Right atrium auricular region (tissue), 2 donors: ENCODE measurements around the gene HOXC13. TPM values are rescaled to one million over a fixed set of nuclear protein-coding genes. Genes with fewer than 3 reads are reported as not detected.

Experiments
- DNase-seq: peaks from one replicate; pipeline ENCODE4 v3.0.0-alpha.2; 2019; ENCODE audit warnings: low spot score
- H3K27ac ChIP-seq, 2 donors: fragments of 200-600 bp; sonication (generic); 1 replicate in 1 of 2; 2 replicates in 1 of 2; pipeline ENCODE4 v1.5.1; 2016 to 2019
- H3K27me3 ChIP-seq, 2 donors: fragments of 200-600 bp; sonication (generic); one replicate each; pipeline versions ENCODE4 v1.5.1 to v1.6.0; 2017 to 2019
- H3K36me3 ChIP-seq: fragments of 200-600 bp; sonication (generic); one replicate; pipeline ENCODE4 v1.5.1; 2016
- H3K4me1 ChIP-seq, 2 donors: fragments of 200-600 bp; sonication (generic); one replicate each; pipeline versions ENCODE4 v1.5.1 to v1.6.0; 2017 to 2019
- H3K4me3 ChIP-seq, 2 donors: fragments of 200-600 bp; sonication (generic); 1 replicate in 1 of 2; 2 replicates in 1 of 2; pipeline ENCODE4 v1.5.1; 2017 to 2019; ENCODE audit warnings: mild to moderate bottlenecking in 1 of 2, moderate library complexity in 1 of 2
- H3K9me3 ChIP-seq, 2 donors: fragments of 200-600 bp; sonication (generic); one replicate each; pipeline ENCODE4 v1.5.1; 2019
- total RNA-seq, 2 donors: library from RNA; depleted of rRNA; stranded (reverse); fragments of >200 nt; gene quantifications; one replicate each; pipeline ENCODE4 v1.1.0, GENCODE V29; 2016
- TF ChIP-seq, protein P1 (sequence below), 2 donors: fragments of 200-600 bp; sonication (generic); IDR thresholded peaks; one replicate each; pipeline ENCODE4 v1.5.1; 2019; ENCODE audit warnings: antibody characterized with exemption in 2 of 2

HOXC13 gene
- total RNA-seq, 2 donors from 2014 or later, result not detected

DNA sequence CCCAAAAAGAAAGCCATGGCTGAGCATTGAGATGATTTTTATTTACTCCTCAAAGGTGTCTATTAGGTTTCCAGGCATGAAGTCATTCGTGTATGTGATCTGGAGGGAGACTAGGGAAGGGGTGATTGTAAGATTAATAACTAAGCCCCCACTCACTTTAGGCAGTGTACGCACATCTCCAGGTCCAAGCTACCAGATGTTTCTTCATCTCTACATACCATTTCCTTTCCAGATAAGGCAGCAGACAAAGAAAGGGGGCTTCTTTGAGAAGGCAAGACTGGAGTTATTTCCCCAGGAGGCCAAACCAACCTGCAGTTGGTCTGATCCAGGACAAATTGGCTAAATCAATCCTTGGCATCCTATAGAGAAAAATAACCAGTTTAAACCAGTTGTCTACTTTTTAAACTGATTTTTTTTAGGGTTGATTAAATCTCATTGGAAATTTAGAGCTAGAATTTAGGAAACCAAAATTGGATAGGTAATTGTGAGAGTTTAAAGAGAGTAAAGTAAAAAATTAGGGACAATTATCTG lies 3.9 kb downstream of the HOXC13 start:
- TF ChIP-seq, protein P1, sequence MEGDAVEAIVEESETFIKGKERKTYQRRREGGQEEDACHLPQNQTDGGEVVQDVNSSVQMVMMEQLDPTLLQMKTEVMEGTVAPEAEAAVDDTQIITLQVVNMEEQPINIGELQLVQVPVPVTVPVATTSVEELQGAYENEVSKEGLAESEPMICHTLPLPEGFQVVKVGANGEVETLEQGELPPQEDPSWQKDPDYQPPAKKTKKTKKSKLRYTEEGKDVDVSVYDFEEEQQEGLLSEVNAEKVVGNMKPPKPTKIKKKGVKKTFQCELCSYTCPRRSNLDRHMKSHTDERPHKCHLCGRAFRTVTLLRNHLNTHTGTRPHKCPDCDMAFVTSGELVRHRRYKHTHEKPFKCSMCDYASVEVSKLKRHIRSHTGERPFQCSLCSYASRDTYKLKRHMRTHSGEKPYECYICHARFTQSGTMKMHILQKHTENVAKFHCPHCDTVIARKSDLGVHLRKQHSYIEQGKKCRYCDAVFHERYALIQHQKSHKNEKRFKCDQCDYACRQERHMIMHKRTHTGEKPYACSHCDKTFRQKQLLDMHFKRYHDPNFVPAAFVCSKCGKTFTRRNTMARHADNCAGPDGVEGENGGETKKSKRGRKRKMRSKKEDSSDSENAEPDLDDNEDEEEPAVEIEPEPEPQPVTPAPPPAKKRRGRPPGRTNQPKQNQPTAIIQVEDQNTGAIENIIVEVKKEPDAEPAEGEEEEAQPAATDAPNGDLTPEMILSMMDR (IDR thresholded peaks at IDR 0.05), result no peak
- Histone ChIP-seq H3K4me1 (peaks cover 0 to 18% of the 10 kb centered on the region in 2 donors), H3K4me3 (no peak overlapping the region), H3K9me3 (no peaks in the 10 kb centered on the region), H3K27me3 (peaks cover 35 to 64% of the 10 kb centered on the region in 2 donors), H3K36me3 (no peaks in the 10 kb centered on the region), H3K27ac (no peak overlapping the region)
- no peak for DNase-seq

DNA sequence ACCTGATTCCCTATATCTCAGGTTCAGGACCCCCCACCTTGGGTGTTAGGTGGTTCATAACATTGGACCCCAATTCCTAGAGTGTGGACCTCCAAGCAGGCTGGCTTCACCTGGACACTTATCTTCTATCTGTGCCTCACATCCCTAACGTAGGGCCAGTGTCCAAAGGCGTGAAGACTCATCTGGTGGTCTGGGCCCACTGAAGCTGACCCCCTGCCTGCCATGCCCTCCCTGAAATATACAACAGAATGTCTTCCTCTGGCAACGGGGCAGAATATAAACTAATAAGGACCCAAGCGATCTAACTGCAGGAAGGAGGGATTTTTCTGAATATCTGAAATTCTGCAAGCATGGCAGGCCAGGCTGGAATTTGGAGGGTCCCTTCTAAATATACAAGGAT lies 5.6 kb downstream of the HOXC13 start:
- Histone ChIP-seq H3K27me3 (peaks cover 22 to 53% of the 10 kb centered on the region in 2 donors), H3K4me3 (no peak overlapping the region), H3K27ac (no peak overlapping the region), H3K4me1 (peaks cover 0 to 6% of the 10 kb centered on the region in 2 donors), H3K36me3 (no peaks in the 10 kb centered on the region), H3K9me3 (no peaks in the 10 kb centered on the region)
- no peak for DNase-seq
- TF ChIP-seq, protein P1 (IDR thresholded peaks at IDR 0.05), result no peak

DNA sequence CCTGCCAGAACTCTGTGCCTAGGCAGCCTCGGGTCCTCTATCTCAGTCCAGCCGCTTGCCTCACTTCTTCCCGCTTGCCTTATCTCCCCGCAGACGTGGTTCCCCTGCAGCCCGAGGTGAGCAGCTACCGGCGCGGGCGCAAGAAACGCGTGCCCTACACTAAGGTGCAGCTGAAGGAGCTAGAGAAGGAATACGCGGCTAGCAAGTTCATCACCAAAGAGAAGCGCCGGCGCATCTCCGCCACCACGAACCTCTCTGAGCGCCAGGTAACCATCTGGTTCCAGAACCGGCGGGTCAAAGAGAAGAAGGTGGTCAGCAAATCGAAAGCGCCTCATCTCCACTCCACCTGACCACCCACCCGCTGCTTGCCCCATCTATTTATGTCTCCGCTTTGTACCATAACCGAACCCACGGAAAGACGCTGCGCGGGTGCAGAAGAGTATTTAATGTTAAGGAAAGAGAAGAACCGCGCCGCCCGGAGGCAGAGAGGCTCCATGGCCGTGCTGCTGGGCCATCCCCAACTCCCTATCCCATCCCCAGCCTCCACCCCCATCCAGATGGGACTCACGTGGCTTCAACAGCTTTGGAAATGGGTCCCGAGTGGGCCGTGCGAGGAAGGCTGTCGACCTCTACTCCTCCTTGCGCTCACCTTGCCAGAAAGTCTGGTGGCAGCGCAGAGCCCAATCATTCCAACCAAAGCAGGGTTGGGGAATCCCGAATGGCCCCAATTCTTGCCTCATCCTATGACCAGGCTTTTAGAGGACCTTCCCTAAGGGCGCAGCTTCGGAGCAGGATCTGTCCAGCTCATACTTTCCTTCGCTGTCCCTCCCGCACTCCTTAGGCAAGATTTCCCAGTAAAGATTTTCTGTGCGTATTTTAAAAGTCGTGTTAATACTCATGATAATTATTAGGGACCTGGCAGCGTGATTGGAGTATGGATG lies 6.5 kb downstream of the HOXC13 start:
- no peaks in the 10 kb centered on the region for H3K4me1 ChIP-seq
- no peaks in the 10 kb centered on the region for H3K36me3 ChIP-seq
- no peak overlapping the region for H3K4me3 ChIP-seq
- no peaks in the 10 kb centered on the region for H3K9me3 ChIP-seq
- DNase-seq, result no peak
- TF ChIP-seq, protein P1 (IDR thresholded peaks at IDR 0.05), result no peak
- H3K27ac ChIP-seq, result no peak overlapping the region
- peaks cover 14 to 51% of the 10 kb centered on the region in 2 donors for H3K27me3 ChIP-seq

DNA sequence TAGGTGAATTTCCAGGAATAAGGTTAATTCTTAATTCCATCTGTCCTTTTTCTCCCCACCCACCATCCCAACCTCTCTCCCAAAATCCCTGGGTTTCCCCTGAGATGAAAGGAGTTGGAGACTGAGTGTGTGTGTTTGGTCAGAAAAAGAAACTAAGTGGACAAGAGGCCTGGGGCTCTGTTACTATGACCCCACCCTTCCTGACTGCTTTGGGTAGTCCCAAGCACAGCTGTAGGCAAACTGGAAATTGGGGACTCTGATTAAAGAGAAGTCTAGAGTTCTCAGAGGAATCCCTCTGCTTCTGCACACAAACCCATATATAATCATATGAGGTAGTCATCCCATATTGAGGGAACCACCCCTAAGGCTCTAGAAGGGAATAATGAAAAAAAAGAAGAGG lies 9.1 kb downstream of the HOXC13 start:
- H3K27me3 ChIP-seq, result peaks cover 29 to 61% of the 10 kb centered on the region in 2 donors
- no peaks in the 10 kb centered on the region for H3K9me3 ChIP-seq
- H3K4me3 ChIP-seq, result no peak overlapping the region
- no peak overlapping the region for H3K27ac ChIP-seq
- H3K36me3 ChIP-seq, result no peaks in the 10 kb centered on the region
- peaks cover 0 to 16% of the 10 kb centered on the region in 2 donors for H3K4me1 ChIP-seq
- DNase-seq, result no peak
- TF ChIP-seq, protein P1 (IDR thresholded peaks at IDR 0.05), result no peak

DNA sequence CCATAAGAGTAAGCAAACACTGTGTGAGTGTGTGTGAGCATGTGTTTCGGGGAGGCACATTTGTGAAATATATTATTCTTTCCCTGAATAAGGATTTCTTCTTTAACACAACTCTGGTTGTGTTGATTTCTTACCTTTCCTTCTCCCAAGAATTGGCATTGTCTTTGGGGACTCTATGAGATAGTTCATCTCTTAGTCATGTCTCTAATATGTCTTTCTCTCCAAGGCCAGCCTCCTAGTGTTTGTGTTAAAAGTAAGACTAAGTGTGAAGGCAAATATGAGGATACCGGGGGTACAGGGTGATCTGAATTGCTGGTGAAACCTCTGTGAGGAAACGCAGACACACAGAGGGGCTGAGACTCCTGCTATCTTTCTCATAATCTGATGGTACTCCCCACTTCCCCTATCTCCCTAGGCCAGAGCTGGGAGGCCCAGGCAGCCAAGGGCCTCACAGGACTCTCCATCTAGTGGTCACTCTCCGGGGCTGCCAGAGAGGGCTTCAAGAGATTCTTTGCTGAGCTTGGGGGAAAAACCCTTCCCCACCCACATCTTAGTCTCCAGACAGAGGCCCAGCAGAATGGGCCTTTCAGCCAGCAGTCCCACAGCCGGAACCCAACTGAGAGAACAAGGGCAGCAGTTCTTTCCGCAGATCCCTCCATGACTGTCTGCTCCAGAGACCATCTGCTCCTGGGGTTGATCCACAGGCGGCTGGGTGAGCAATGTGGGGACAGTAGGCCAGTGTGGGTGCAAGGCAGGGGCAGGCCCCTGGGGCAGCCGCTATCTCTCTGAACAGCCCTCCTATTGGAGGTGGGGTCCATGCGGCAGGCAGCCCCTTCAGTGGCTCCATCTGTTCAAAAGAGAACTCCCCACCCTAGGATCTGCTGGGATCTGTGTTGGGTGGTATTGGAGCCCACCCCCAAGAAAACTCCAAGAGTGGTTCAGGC lies 10.3 kb downstream of the HOXC13 start:
- TF ChIP-seq, protein P1 (IDR thresholded peaks at IDR 0.05), result no peak
- H3K27me3 ChIP-seq, result peaks cover 40 to 60% of the 10 kb centered on the region in 2 donors

More for the DNA sequence above, 10.3 kb downstream of the HOXC13 start:
- Histone ChIP-seq H3K4me1 (peaks cover 0 to 16% of the 10 kb centered on the region in 2 donors), H3K9me3 (no peaks in the 10 kb centered on the region), H3K4me3 (no peak overlapping the region), H3K36me3 (no peaks in the 10 kb centered on the region), H3K27ac (no peak overlapping the region)
- DNase-seq, result no peak
